ENCODE results near the gene CUTA.

Gene CUTA

GRCh38 chr6:33439956-33440648 lies 22.2 kb upstream of the CUTA start:
- DNase-seq (ENCODE audit: low read depth in 2 of 2): no peak

- DNase-seq (ENCODE audit: low read depth in 2 of 2): no peak
Observed at GRCh38 chr6:33438978-33439594, 21.2 kb upstream of the CUTA start.

- DNase-seq (ENCODE audit: low read depth in 2 of 2): no peak
Observed at GRCh38 chr6:33437666-33438065, 19.8 kb upstream of the CUTA start.

GRCh38 chr6:33434961-33435360 lies 17.1 kb upstream of the CUTA start:
- no peak for DNase-seq (ENCODE audit: low read depth in 2 of 2)

- DNase-seq (ENCODE audit: low read depth in 2 of 2): no peak
Observed at GRCh38 chr6:33433544-33434191, 15.8 kb upstream of the CUTA start.

GRCh38 chr6:33433001-33433543 lies 15.2 kb upstream of the CUTA start:
- DNase-seq (ENCODE audit: low read depth in 2 of 2): no peak

GRCh38 chr6:33432546-33432945 lies 14.6 kb upstream of the CUTA start:
- DNase-seq (ENCODE audit: low read depth in 2 of 2): no peak

- no peak for DNase-seq (ENCODE audit: low read depth in 2 of 2)
Observed at GRCh38 chr6:33431880-33432541, 14.1 kb upstream of the CUTA start.

- peak; percentile 72 to 78 for DNase-seq (ENCODE audit: low read depth in 2 of 2)
Observed at GRCh38 chr6:33430991-33431879, 13.3 kb upstream of the CUTA start.

- no peak for DNase-seq (ENCODE audit: low read depth in 2 of 2)
Observed at GRCh38 chr6:33430334-33430733, 12.4 kb upstream of the CUTA start.

- no peak for DNase-seq (ENCODE audit: low read depth in 2 of 2)
Observed at GRCh38 chr6:33429750-33430052, 11.8 kb upstream of the CUTA start.

GRCh38 chr6:33428966-33429749 lies 11.3 kb upstream of the CUTA start:
- DNase-seq (ENCODE audit: low read depth in 2 of 2): no peak

- DNase-seq (ENCODE audit: low read depth in 2 of 2): no peak
Observed at GRCh38 chr6:33428224-33428965, 10.5 kb upstream of the CUTA start.

GRCh38 chr6:33427585-33428223 lies 9.8 kb upstream of the CUTA start:
- peak; percentile 41 to 55 for DNase-seq (ENCODE audit: low read depth in 2 of 2)

- DNase-seq (ENCODE audit: low read depth in 2 of 2): no peak
Observed at GRCh38 chr6:33426590-33427511, 8.9 kb upstream of the CUTA start.

GRCh38 chr6:33425668-33426577 lies 8.0 kb upstream of the CUTA start:
- DNase-seq (ENCODE audit: low read depth in 2 of 2): peak; percentile 79 to 84

Data from stimulated activated CD8-positive, alpha-beta memory T cell treated with anti-CD3 and anti-CD28 coated beads, Interleukin-2, amount 100 ng/mL, for 48 hours (primary cell).